Gastrocnemius medialis (tissue), 4 donors: Measurements from ENCODE around the gene MARK3. TPM values are rescaled to one million over a fixed set of nuclear protein-coding genes. Genes with fewer than 3 reads are reported as not detected.

ENCODE experiments used
- ATAC-seq, 2 donors: fragments of 150-250 bp; one replicate each; pipeline ENCODE4 v1.9.1; 2016
- DNase-seq, 2 donors: peaks; one replicate each; pipeline ENCODE4 v3.0.0-alpha.2; 2019
- H3K27ac ChIP-seq, 4 donors: fragments of 200-600 bp; sonication (generic); 1 replicate in 1 of 4; 2 replicates in 3 of 4; pipeline ENCODE4 v1.5.1; 2016 to 2018; ENCODE audit warnings: mild to moderate bottlenecking in 2 of 4, moderate library complexity in 1 of 4
- H3K27me3 ChIP-seq, 3 donors: fragments of 200-600 bp; sonication (generic) in 2 of 3; 1 replicate in 1 of 3; 2 replicates in 2 of 3; pipeline versions ENCODE4 v1.5.1 to v1.6.0; 2016 to 2019; ENCODE audit warnings: mild to moderate bottlenecking in 1 of 3, moderate library complexity in 1 of 3
- H3K36me3 ChIP-seq, 2 donors: fragments of 200-600 bp; sonication (generic) in 1 of 2; one replicate each; pipeline ENCODE4 v1.5.1; 2017 to 2018
- H3K4me1 ChIP-seq, 2 donors: fragments of 200-600 bp; sonication (generic) in 1 of 2; one replicate each; pipeline ENCODE4 v1.5.1; 2016 to 2017; ENCODE audit warnings: mild to moderate bottlenecking in 2 of 2
- H3K4me3 ChIP-seq, 4 donors: fragments of 200-600 bp; sonication (generic) in 3 of 4; 1 replicate in 1 of 4; 2 replicates in 3 of 4; pipeline ENCODE4 v1.5.1; 2016 to 2019; ENCODE audit warnings: mild to moderate bottlenecking in 2 of 4
- H3K9me3 ChIP-seq, 3 donors: fragments of 200-600 bp; sonication (generic) in 2 of 3; 1 replicate in 1 of 3; 2 replicates in 2 of 3; pipeline ENCODE4 v1.5.1; 2016 to 2019
- POLR2A ChIP-seq, 2 donors: fragments of 450-650 bp; IDR thresholded peaks; one replicate each; pipeline ENCODE4 v1.6.1; 2017; ENCODE audit warnings: antibody characterized with exemption in 2 of 2, mild to moderate bottlenecking in 2 of 2, moderate library complexity in 2 of 2
- in situ Hi-C, 4 donors: fragments of 200-750 bp; cut with MboI; loops; one replicate each; pipeline versions ENCODE4 v1.15.0 to v1.8.0; 2017; ENCODE audit warnings: low sequenced_read_pairs in 4 of 4
- intact Hi-C: fragments of 100-400 bp; cut with DNase I; formaldehyde crosslinking; loops from one replicate; pipeline ENCODE4 v1.15.1; 2023; ENCODE audit warnings: low total_unique reads
- total RNA-seq, 4 donors: library from RNA; depleted of rRNA; stranded (reverse); fragments of >200 nt; gene quantifications; one replicate each; pipeline versions ENCODE4 v1.1.0 to v1.2.3, GENCODE V29; 2016
- TF ChIP-seq, protein P1 (sequence below), 5 experiments: fragments of 450-650 bp in 3 of 5; fragments of 200-600 bp in 2 of 5; sonication (generic) in 2 of 5; IDR thresholded peaks in 4 of 5; conservative IDR thresholded peaks in 1 of 5; 1 replicate in 4 of 5; 2 replicates in 1 of 5; pipeline ENCODE4 v1.5.1; 2016 to 2019; ENCODE audit warnings: antibody characterized with exemption in 5 of 5, mild to moderate bottlenecking in 3 of 5, moderate library complexity in 3 of 5

MARK3 gene
- total RNA-seq, 4 donors from 2014 or later = 60.2 to 73.1 (median 71.6) TPM

DNA sequence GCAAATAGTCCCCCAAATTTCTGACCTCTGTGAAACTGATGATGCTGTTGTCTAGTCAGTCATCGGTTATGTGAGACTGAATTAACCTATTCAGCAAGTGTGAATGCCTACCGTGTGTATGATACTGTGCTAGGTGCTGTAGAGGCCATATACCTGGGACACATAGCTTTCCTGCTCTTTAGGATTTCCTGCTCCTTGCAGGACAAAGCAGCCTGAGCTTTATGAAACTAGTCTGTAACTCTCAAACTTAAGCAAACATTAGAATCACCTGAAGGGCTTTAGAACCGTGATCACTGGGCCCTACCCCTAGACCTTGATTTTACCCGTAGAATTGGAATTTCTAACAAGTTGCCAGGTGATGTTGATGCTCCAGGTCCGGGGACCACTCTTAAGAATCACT is 6.9 kb downstream of the MARK3 start:
- Histone ChIP-seq H3K4me1 (peaks cover 66 to 77% of the 10 kb centered on the region in 2 donors), H3K4me3 (no peak overlapping the region), H3K9me3 (no peaks in the 10 kb centered on the region), H3K36me3 (no peaks in the 10 kb centered on the region), H3K27me3 (no peaks in the 10 kb centered on the region), H3K27ac (peak overlapping the region; percentile 83 to 88 (median 86))
- ATAC-seq (no peak), DNase-seq (no peak)
- intact Hi-C loops = loop anchor here (5.0 to 10.0 kb wide), 2 partner anchors 95 to 323 kb away; partner anchors contain the start of genes XRCC3 and ZFYVE21
- TF ChIP-seq, protein P1, sequence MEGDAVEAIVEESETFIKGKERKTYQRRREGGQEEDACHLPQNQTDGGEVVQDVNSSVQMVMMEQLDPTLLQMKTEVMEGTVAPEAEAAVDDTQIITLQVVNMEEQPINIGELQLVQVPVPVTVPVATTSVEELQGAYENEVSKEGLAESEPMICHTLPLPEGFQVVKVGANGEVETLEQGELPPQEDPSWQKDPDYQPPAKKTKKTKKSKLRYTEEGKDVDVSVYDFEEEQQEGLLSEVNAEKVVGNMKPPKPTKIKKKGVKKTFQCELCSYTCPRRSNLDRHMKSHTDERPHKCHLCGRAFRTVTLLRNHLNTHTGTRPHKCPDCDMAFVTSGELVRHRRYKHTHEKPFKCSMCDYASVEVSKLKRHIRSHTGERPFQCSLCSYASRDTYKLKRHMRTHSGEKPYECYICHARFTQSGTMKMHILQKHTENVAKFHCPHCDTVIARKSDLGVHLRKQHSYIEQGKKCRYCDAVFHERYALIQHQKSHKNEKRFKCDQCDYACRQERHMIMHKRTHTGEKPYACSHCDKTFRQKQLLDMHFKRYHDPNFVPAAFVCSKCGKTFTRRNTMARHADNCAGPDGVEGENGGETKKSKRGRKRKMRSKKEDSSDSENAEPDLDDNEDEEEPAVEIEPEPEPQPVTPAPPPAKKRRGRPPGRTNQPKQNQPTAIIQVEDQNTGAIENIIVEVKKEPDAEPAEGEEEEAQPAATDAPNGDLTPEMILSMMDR (IDR thresholded peaks at IDR 0.05 in 4 of 5, conservative IDR thresholded peaks at IDR 0.05 in 1 of 5) = no peak
- TF ChIP-seq POLR2A (IDR thresholded peaks at IDR 0.05) = no peak
- in situ Hi-C loops = loop anchor here in 1 of 4 donors (10.0 kb wide), 1 partner anchor 57 kb away; the partner anchor contains the start of gene EIF5

DNA sequence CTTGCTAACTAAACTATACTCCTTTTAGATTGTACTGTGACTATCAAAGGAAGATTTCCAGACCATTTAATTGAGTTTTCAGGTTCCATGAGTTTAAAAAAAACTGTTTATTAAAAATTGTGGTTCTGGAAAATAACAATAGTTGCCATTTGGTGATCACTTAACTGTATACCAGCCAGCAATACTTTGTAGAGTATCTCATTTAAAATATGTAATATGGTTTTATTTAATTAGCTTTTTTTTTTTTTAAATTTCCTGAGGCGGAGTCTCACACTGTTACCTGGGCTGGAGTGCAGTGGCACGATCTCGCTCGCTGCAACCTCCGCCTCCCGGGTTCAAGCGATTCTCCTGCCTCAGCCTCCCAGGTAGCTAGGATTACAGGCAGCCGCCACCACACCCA is 7.4 kb downstream of the MARK3 start:
- no peaks in the 10 kb centered on the region for H3K27me3 ChIP-seq
- peaks cover 68 to 77% of the 10 kb centered on the region in 2 donors for H3K4me1 ChIP-seq
- ATAC-seq (no peak), DNase-seq (no peak)
- H3K36me3 ChIP-seq = no peaks in the 10 kb centered on the region
- peak overlapping the region; percentile 83 to 88 (median 86) for H3K27ac ChIP-seq
- TF ChIP-seq, protein P1 (IDR thresholded peaks at IDR 0.05 in 4 of 5, conservative IDR thresholded peaks at IDR 0.05 in 1 of 5) = no peak
- H3K9me3 ChIP-seq = no peaks in the 10 kb centered on the region
- no peak overlapping the region for H3K4me3 ChIP-seq
- intact Hi-C loops = loop anchor here (5.0 to 10.0 kb wide), 2 partner anchors 95 to 322 kb away; partner anchors contain the start of genes XRCC3 and ZFYVE21
- in situ Hi-C loops = loop anchor here in 1 of 4 donors (10.0 kb wide), 1 partner anchor 58 kb away; the partner anchor contains the start of gene EIF5

DNA sequence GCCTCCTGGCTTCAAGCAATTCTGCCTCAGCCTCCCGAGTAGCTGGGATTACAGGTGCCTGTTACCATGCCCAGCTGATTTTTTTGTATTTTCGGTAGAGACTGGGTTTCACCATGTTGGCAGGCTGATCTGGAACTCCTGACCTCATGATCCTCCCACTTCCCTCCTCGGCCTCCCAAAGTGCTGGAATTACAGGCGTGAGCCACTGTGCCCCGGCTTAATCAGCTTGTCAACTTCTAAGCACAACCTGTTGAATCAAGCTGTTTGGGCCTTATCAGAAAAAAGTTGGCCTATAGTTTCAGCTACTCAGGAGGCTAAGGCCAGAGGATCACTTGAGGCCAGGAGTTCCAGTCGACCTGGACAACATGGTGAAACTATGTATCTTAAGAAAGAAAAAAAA is 7.9 kb downstream of the MARK3 start:
- no peaks in the 10 kb centered on the region for H3K36me3 ChIP-seq
- no peaks in the 10 kb centered on the region for H3K9me3 ChIP-seq
- H3K27me3 ChIP-seq = no peaks in the 10 kb centered on the region
- ATAC-seq = peak in 1 of 2 donors; percentile 23
- intact Hi-C loops (loop anchor here (5.0 to 10.0 kb wide), 2 partner anchors 94 to 322 kb away; partner anchors contain the start of genes XRCC3 and ZFYVE21), in situ Hi-C loops (loop anchor here in 1 of 4 donors (10.0 kb wide), 1 partner anchor 58 kb away; the partner anchor contains the start of gene EIF5)
- DNase-seq = no peak
- peak overlapping the region; percentile 83 to 88 (median 86) for H3K27ac ChIP-seq
- H3K4me1 ChIP-seq = peaks cover 68 to 77% of the 10 kb centered on the region in 2 donors
- H3K4me3 ChIP-seq = no peak overlapping the region
- TF ChIP-seq POLR2A (IDR thresholded peaks at IDR 0.05) = no peak
- TF ChIP-seq, protein P1 (IDR thresholded peaks at IDR 0.05 in 4 of 5, conservative IDR thresholded peaks at IDR 0.05 in 1 of 5) = no peak

DNA sequence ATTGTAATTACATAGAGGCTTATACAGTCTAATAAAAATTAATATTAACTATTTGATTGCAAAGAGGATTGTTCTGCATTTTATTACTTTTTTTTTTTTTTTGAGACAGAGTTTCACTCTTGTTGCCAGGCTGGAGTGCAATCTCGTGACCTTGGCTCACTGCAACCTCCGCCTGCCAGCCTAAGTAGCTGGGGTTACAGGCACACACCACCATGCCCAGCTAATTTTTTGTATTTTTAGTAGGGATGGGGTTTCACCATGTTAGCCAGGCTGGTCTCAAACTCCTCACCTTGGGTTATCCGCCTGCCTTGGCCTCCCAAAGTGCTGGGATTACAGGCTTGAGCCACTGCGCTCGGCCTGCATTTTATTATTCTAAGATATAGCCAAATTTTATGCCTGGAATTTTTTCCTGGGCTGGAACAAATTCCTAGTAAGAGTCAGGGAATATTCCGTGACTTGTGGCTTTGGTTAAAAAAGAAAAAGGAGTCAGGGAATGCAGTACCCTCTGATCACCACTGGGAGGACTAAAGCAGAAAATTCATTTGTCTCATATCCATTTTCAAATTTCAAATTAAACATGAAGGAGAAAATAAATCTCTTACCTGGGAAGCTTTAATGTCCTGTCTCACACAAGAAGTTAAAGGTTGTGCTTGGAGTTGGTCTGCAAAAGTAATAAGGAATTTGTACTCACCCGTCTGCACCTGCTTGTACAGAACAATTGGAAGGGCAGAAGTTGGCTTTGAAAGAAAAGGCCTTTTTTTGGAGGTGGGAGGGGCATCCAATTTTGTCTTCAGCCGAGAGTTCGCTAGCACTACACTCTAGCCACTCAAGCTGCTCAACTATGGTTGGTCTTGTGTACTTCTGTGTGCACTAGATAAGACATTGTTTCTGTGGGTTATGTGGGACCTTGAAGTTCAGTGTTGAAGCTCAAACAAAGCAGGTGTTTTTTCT is 8.7 kb downstream of the MARK3 start:
- Histone ChIP-seq H3K27ac (peak overlapping the region; percentile 83 to 88 (median 86)), H3K36me3 (no peaks in the 10 kb centered on the region), H3K4me3 (no peak overlapping the region), H3K4me1 (peaks cover 68 to 78% of the 10 kb centered on the region in 2 donors), H3K27me3 (no peaks in the 10 kb centered on the region), H3K9me3 (no peaks in the 10 kb centered on the region)
- DNase-seq (peak in 1 of 2 donors; percentile 56), ATAC-seq (peak; percentile 53 to 57)
- no peak for TF ChIP-seq POLR2A (IDR thresholded peaks at IDR 0.05)
- TF ChIP-seq, protein P1 (IDR thresholded peaks at IDR 0.05 in 4 of 5, conservative IDR thresholded peaks at IDR 0.05 in 1 of 5) = peak; percentile 78 to 89 (median 81)
- in situ Hi-C loops = loop anchor here in 1 of 4 donors (10.0 kb wide), 1 partner anchor 59 kb away; the partner anchor contains the start of gene EIF5
- intact Hi-C loops = loop anchor here (5.0 to 10.0 kb wide), 2 partner anchors 93 to 321 kb away; partner anchors contain the start of genes XRCC3 and ZFYVE21
